HEK293 (cell line): ENCODE measurements around the gene ZER1.

Experiments used
- GLI4 ChIP-seq: fragments of 450-650 bp; formaldehyde crosslinking; IDR thresholded peaks from 2 replicates; pipeline ENCODE4 v1.5.1; 2016; ENCODE audit warnings: missing biosample characterization, missing genetic modification characterization
- GLIS1 ChIP-seq: fragments of 450-650 bp; formaldehyde crosslinking; IDR thresholded peaks from 2 replicates; pipeline ENCODE4 v1.5.1; 2016; ENCODE audit warnings: missing biosample characterization, missing genetic modification characterization
- HOXC10 ChIP-seq: sonication (generic); formaldehyde crosslinking; IDR thresholded peaks from 2 replicates; pipeline ENCODE4 v1.8.1; 2023; ENCODE audit warnings: mild to moderate bottlenecking, missing genetic modification reagents
- PRDM10 ChIP-seq: fragments of 450-650 bp; formaldehyde crosslinking; IDR thresholded peaks from 2 replicates; pipeline ENCODE4 v1.5.1; 2016; ENCODE audit warnings: missing biosample characterization, missing genetic modification characterization
- PRDM6 ChIP-seq: fragments of 450-650 bp; formaldehyde crosslinking; IDR thresholded peaks from 2 replicates; pipeline ENCODE4 v1.5.1; 2017; ENCODE audit warnings: missing biosample characterization, missing genetic modification characterization
- YY1 ChIP-seq: fragments of 450-650 bp; formaldehyde crosslinking; IDR thresholded peaks from 2 replicates; pipeline ENCODE4 v1.5.1; 2018; ENCODE audit warnings: missing biosample characterization, missing genetic modification characterization
- ZBTB21 ChIP-seq: fragments of 450-650 bp; formaldehyde crosslinking; IDR thresholded peaks from 2 replicates; pipeline ENCODE4 v1.5.1; 2017; ENCODE audit warnings: missing biosample characterization, missing genetic modification characterization
- ZBTB48 ChIP-seq: fragments of 450-650 bp; formaldehyde crosslinking; IDR thresholded peaks from 2 replicates; pipeline ENCODE4 v1.5.1; 2016; ENCODE audit warnings: missing biosample characterization, missing genetic modification characterization
- ZBTB7A ChIP-seq: fragments of 450-650 bp; formaldehyde crosslinking; IDR thresholded peaks from 2 replicates; pipeline ENCODE4 v1.5.1; 2016; ENCODE audit warnings: low read depth, missing biosample characterization, missing genetic modification characterization
- ZBTB8A ChIP-seq: fragments of 450-650 bp; formaldehyde crosslinking; IDR thresholded peaks from 2 replicates; pipeline ENCODE4 v1.5.1; 2016; ENCODE audit warnings: missing biosample characterization, missing genetic modification characterization
- ZFP69B ChIP-seq: fragments of 450-650 bp; formaldehyde crosslinking; IDR thresholded peaks from 2 replicates; pipeline ENCODE4 v1.5.1; 2016; ENCODE audit warnings: missing biosample characterization, missing genetic modification characterization
- ZIC2 ChIP-seq: fragments of 450-650 bp; formaldehyde crosslinking; IDR thresholded peaks from 2 replicates; pipeline ENCODE4 v1.5.1; 2016; ENCODE audit warnings: missing biosample characterization, missing genetic modification characterization
- ZNF112 ChIP-seq: fragments of 450-650 bp; formaldehyde crosslinking; IDR thresholded peaks from 2 replicates; pipeline ENCODE4 v1.5.0; 2017; ENCODE audit warnings: missing biosample characterization, missing genetic modification characterization
- ZNF121 ChIP-seq: fragments of 450-650 bp; formaldehyde crosslinking; IDR thresholded peaks from 2 replicates; pipeline ENCODE4 v1.5.1; 2016; ENCODE audit warnings: missing biosample characterization, missing genetic modification characterization
- ZNF148 ChIP-seq: fragments of 450-650 bp; formaldehyde crosslinking; IDR thresholded peaks from 2 replicates; pipeline ENCODE4 v1.5.0; 2017; ENCODE audit warnings: missing biosample characterization, missing genetic modification characterization, borderline replicate concordance
- ZNF239 ChIP-seq: fragments of 450-650 bp; formaldehyde crosslinking; IDR thresholded peaks from 2 replicates; pipeline ENCODE4 v1.5.1; 2016; ENCODE audit warnings: missing biosample characterization, missing genetic modification characterization
- ZNF324 ChIP-seq: fragments of 450-650 bp; formaldehyde crosslinking; IDR thresholded peaks from 2 replicates; pipeline ENCODE4 v1.5.1; 2016; ENCODE audit warnings: missing biosample characterization, missing genetic modification characterization
- ZNF398 ChIP-seq: fragments of 450-650 bp; formaldehyde crosslinking; IDR thresholded peaks from 2 replicates; pipeline ENCODE4 v1.5.1; 2017; ENCODE audit warnings: missing biosample characterization, missing genetic modification characterization
- ZNF514 ChIP-seq: fragments of 450-650 bp; formaldehyde crosslinking; IDR thresholded peaks from 2 replicates; pipeline ENCODE4 v1.5.1; 2016; ENCODE audit warnings: missing biosample characterization, missing genetic modification characterization
- ZNF626 ChIP-seq: fragments of 450-650 bp; sonication (Bioruptor Pico); formaldehyde crosslinking; IDR thresholded peaks from 2 replicates; pipeline ENCODE4 v1.5.1; 2018; ENCODE audit warnings: missing biosample characterization, missing genetic modification characterization, inconsistent platforms
- ZNF658 ChIP-seq: fragments of 450-650 bp; formaldehyde crosslinking; IDR thresholded peaks from 2 replicates; pipeline ENCODE4; 2016; ENCODE audit warnings: missing biosample characterization, missing genetic modification characterization
- ZNF704 ChIP-seq: fragments of 450-650 bp; formaldehyde crosslinking; IDR thresholded peaks from 2 replicates; pipeline ENCODE4 v1.5.1; 2016; ENCODE audit warnings: missing biosample characterization, missing genetic modification characterization
- TF ChIP-seq, protein P1 (sequence below): fragments of 450-650 bp; formaldehyde crosslinking; IDR thresholded peaks from 2 replicates; pipeline ENCODE4 v1.5.1; 2017; ENCODE audit warnings: missing biosample characterization, missing genetic modification characterization
- TF ChIP-seq, protein P2 (sequence below): fragments of 450-650 bp; formaldehyde crosslinking; IDR thresholded peaks from 2 replicates; pipeline ENCODE4 v1.5.1; 2017; ENCODE audit warnings: missing biosample characterization, missing genetic modification characterization

Gene ZER1

DNA sequence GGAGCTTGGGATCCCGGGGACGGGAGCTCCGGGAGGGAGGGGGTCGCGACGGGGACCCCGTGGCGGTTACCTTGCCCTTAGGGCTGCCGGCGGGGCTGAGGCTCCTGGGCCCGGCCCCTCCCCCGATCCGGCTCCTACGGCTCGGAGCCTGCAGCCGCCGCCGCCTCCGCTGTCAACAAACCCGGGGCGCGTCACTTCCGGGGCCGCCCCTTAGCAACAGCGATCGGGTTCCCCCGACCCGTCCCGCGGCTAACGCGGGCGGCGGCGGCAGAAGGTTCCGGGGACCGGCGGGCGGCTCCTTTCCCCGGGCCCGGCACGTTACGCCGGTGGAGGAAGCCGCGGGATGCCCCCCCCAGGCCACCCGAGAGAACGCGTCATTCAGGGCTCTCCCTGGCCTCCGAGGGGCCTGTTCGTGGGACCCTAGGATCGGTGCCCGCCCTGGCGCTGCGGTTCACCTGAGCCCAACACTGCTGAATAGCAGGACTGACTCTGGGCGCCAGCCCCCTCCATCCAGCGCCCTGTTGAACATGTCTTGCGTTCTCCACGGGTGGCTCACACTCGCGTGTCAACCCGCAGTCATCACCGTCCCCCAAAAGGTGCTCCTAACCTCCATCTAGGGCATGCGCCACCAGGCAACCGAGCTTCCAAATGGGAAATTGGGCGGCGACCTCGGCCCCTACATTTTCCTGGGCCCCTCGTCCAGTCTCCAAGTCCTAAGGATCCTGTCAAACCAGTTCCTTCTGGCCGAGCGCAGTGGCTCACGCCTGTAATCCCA lies at the start of gene ZER1 (continued):
- TF ChIP-seq ZNF398 (peak; percentile 79), ZNF704 (0 out of 2 replicates have a peak, but pooled peaks have one; percentile 39), ZNF239 (tag by site-specific recombination) (peak; percentile 64; the same call in 1 of the 2 replicates), ZIC2 (peak; percentile 57), ZBTB8A (tag by site-specific recombination) (peak; percentile 77), ZNF514 (no peak), ZBTB48 (peak; percentile 50; the same call in 1 of the 2 replicates), ZNF626 (tag by site-specific recombination) (no peak; the same call in 1 of the 2 replicates), ZBTB21 (tag by site-specific recombination) (peak; percentile 51; the same call in 1 of the 2 replicates), ZBTB7A (peak; percentile 11; the same call in 1 of the 2 replicates), ZNF121 (tag by site-specific recombination) (peak; percentile 73; the same call in 1 of the 2 replicates), ZNF658 (tag by site-specific recombination) (no peak), GLI4 (tag by site-specific recombination) (peak; percentile 70; the same call in 1 of the 2 replicates), PRDM6 (tag by site-specific recombination) (no peak), HOXC10 (no peak), ZNF324 (tag by site-specific recombination) (peak; percentile 94), ZNF112 (tag by site-specific recombination) (no peak), ZFP69B (tag by site-specific recombination) (peak; percentile 90), PRDM10 (tag by site-specific recombination) (peak; percentile 64), YY1 (tag by site-specific recombination) (peak; percentile 75), ZNF148 (tag by site-specific recombination) (0 out of 2 replicates have a peak, but pooled peaks have one; percentile 55), GLIS1 (tag by site-specific recombination) (peak; percentile 72)
- TF ChIP-seq, protein P1, sequence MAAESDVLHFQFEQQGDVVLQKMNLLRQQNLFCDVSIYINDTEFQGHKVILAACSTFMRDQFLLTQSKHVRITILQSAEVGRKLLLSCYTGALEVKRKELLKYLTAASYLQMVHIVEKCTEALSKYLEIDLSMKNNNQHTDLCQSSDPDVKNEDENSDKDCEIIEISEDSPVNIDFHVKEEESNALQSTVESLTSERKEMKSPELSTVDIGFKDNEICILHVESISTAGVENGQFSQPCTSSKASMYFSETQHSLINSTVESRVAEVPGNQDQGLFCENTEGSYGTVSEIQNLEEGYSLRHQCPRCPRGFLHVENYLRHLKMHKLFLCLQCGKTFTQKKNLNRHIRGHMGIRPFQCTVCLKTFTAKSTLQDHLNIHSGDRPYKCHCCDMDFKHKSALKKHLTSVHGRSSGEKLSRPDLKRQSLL (tag by site-specific recombination) = peak; percentile 28; the same call in 1 of the 2 replicates
- TF ChIP-seq, protein P2, sequence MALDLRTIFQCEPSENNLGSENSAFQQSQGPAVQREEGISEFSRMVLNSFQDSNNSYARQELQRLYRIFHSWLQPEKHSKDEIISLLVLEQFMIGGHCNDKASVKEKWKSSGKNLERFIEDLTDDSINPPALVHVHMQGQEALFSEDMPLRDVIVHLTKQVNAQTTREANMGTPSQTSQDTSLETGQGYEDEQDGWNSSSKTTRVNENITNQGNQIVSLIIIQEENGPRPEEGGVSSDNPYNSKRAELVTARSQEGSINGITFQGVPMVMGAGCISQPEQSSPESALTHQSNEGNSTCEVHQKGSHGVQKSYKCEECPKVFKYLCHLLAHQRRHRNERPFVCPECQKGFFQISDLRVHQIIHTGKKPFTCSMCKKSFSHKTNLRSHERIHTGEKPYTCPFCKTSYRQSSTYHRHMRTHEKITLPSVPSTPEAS (tag by site-specific recombination) = peak; percentile 53; the same call in 1 of the 2 replicates
